Measurements from ENCODE around the gene SMARCB1.

DNA sequence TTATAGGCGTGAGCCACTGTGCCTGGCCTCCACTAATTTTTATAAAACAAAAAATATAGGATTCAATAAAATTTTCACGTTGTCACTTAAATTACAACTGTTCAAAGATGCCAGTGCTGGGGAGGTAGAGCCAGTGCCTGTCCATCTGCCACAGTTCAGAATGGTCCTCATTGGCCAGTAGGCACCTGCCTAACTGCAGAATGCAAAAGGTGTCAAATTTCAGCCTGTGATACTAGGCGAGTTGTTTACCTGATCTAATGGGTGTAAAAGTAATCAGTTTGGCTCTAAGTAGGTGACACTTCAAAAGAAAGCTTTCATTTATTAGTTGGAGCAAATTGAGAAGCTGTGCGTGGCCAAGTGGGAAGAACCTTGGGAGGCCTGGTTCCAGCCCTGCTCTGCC lies 2.4 kb downstream of the SMARCB1 start:
- TF ChIP-seq, protein P1, sequence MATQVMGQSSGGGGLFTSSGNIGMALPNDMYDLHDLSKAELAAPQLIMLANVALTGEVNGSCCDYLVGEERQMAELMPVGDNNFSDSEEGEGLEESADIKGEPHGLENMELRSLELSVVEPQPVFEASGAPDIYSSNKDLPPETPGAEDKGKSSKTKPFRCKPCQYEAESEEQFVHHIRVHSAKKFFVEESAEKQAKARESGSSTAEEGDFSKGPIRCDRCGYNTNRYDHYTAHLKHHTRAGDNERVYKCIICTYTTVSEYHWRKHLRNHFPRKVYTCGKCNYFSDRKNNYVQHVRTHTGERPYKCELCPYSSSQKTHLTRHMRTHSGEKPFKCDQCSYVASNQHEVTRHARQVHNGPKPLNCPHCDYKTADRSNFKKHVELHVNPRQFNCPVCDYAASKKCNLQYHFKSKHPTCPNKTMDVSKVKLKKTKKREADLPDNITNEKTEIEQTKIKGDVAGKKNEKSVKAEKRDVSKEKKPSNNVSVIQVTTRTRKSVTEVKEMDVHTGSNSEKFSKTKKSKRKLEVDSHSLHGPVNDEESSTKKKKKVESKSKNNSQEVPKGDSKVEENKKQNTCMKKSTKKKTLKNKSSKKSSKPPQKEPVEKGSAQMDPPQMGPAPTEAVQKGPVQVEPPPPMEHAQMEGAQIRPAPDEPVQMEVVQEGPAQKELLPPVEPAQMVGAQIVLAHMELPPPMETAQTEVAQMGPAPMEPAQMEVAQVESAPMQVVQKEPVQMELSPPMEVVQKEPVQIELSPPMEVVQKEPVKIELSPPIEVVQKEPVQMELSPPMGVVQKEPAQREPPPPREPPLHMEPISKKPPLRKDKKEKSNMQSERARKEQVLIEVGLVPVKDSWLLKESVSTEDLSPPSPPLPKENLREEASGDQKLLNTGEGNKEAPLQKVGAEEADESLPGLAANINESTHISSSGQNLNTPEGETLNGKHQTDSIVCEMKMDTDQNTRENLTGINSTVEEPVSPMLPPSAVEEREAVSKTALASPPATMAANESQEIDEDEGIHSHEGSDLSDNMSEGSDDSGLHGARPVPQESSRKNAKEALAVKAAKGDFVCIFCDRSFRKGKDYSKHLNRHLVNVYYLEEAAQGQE (IDR thresholded peaks at IDR 0.05; ENCODE audit: insufficient read depth in 1 of 2, low read depth in 2 of 2, low read length in 2 of 2), result no peak
- TF ChIP-seq SIN3A (IDR thresholded peaks at IDR 0.05; ENCODE audit: borderline replicate concordance, insufficient read depth, low read length) (no peak), POLR2AphosphoS5 (IDR thresholded peaks at IDR 0.05; ENCODE audit: low read depth, low read length) (no peak), TAF1 (IDR thresholded peaks at IDR 0.05; ENCODE audit: borderline replicate concordance, insufficient read depth, low read length) (no peak), FOXP2 (optimal IDR thresholded peaks at IDR 0.05; ENCODE audit: borderline replicate concordance, extremely low read depth, extremely low read length, insufficient read depth) (no peak)

All from PFSK-1 (cell line).